HG02678 (cell line): Measurements from ENCODE around the gene CERS1.

ENCODE experiments used
- ATAC-seq: cut with Tn5 transposase; IDR thresholded peaks from one replicate; pipeline ENCODE4 v1.9.1; 2021; ENCODE audit warnings: mild to moderate bottlenecking, moderate library complexity; ENCODE audit not compliant: unreplicated experiment

The CERS1 gene

GRCh38 chr19:18859676-18860301, 36.2 kb downstream of the CERS1 start:
- no peak for ATAC-seq

GRCh38 chr19:18858906-18859646, 36.9 kb downstream of the CERS1 start:
- ATAC-seq, result no peak

- no peak for ATAC-seq
These were observed 38.7 kb downstream of the CERS1 start for GRCh38 chr19:18857223-18857622.

- no peak for ATAC-seq
These were observed 39.4 kb downstream of the CERS1 start for GRCh38 chr19:18856385-18857126.

GRCh38 chr19:18855647-18856384, 40.1 kb downstream of the CERS1 start:
- no peak for ATAC-seq

GRCh38 chr19:18854982-18855381, 41.0 kb downstream of the CERS1 start:
- ATAC-seq, result no peak

- no peak for ATAC-seq
These were observed 42.1 kb downstream of the CERS1 start for GRCh38 chr19:18853755-18854427.

- no peak for ATAC-seq
These were observed 43.3 kb downstream of the CERS1 start for GRCh38 chr19:18852648-18853047.

GRCh38 chr19:18851673-18852325, 44.2 kb downstream of the CERS1 start:
- ATAC-seq, result no peak

GRCh38 chr19:18850471-18851375, 45.2 kb downstream of the CERS1 start:
- ATAC-seq, result no peak

GRCh38 chr19:18849838-18850400, 46.0 kb downstream of the CERS1 start:
- no peak for ATAC-seq

- ATAC-seq, result no peak
These were observed 46.9 kb downstream of the CERS1 start for GRCh38 chr19:18848878-18849661.

- no peak for ATAC-seq
These were observed 48.2 kb downstream of the CERS1 start for GRCh38 chr19:18847549-18848463.

GRCh38 chr19:18846862-18847548, 49.0 kb downstream of the CERS1 start:
- no peak for ATAC-seq

- ATAC-seq, result no peak
These were observed 50.0 kb downstream of the CERS1 start for GRCh38 chr19:18845961-18846360.

GRCh38 chr19:18844806-18845329, 51.1 kb downstream of the CERS1 start:
- ATAC-seq, result no peak
